Tibial nerve (tissue), 4 donors: ENCODE data around the gene TENM3. TPM values are rescaled to one million over a fixed set of nuclear protein-coding genes. Genes with fewer than 3 reads are reported as not detected.

Experiments
- DNase-seq, 2 donors: peaks; one replicate each; pipeline ENCODE4 v3.0.0-alpha.2; 2019; ENCODE audit warnings: low spot score in 2 of 2
- H3K27ac ChIP-seq, 4 donors: fragments of 200-600 bp; sonication (generic) in 3 of 4; one replicate each; pipeline ENCODE4 v1.5.1; 2017 to 2019; ENCODE audit warnings: mild to moderate bottlenecking in 1 of 4
- H3K27me3 ChIP-seq, 2 donors: fragments of 200-600 bp; sonication (generic) in 1 of 2; one replicate each; pipeline versions ENCODE4 v1.5.1 to v1.6.0; 2017 to 2019
- H3K36me3 ChIP-seq, 3 donors: fragments of 200-600 bp; sonication (generic); one replicate each; pipeline ENCODE4 v1.5.1; 2018 to 2019
- H3K4me1 ChIP-seq, 4 donors: fragments of 200-600 bp; sonication (generic) in 3 of 4; one replicate each; pipeline ENCODE4 v1.5.1; 2017 to 2019
- H3K4me3 ChIP-seq, 4 donors: fragments of 200-600 bp; sonication (generic) in 3 of 4; one replicate each; pipeline ENCODE4 v1.5.1; 2017 to 2019; ENCODE audit warnings: mild to moderate bottlenecking in 1 of 4, moderate library complexity in 1 of 4
- H3K9me3 ChIP-seq, 4 donors: fragments of 200-600 bp; sonication (generic) in 3 of 4; one replicate each; pipeline ENCODE4 v1.5.1; 2017 to 2019
- EP300 ChIP-seq, 2 donors: sonication (generic); formaldehyde crosslinking; IDR thresholded peaks; one replicate each; pipeline ENCODE4 v1.6.1; 2017; ENCODE audit warnings: antibody characterized with exemption in 2 of 2, mild to moderate bottlenecking in 1 of 2
- POLR2A ChIP-seq, 2 donors: fragments of 450-650 bp; IDR thresholded peaks; one replicate each; pipeline ENCODE4 v1.6.1; 2017; ENCODE audit warnings: antibody characterized with exemption in 2 of 2, mild to moderate bottlenecking in 2 of 2, moderate library complexity in 2 of 2
- WGBS, 2 donors: methylation state at CpG; one replicate each; pipeline ENCODE4 v1.1.5; 2018; 5-methylcytosine and 5-hydroxymethylcytosine counted together
- total RNA-seq, 4 donors: library from RNA; depleted of rRNA; stranded (reverse); fragments of >200 nt; gene quantifications; one replicate each; pipeline ENCODE4 v1.1.0, GENCODE V29; 2016
- TF ChIP-seq, protein P1 (sequence below), 5 experiments: fragments of 200-600 bp in 3 of 5; fragments of 450-650 bp in 2 of 5; sonication (generic) in 3 of 5; IDR thresholded peaks; one replicate each; pipeline ENCODE4 v1.5.1; 2016 to 2019; ENCODE audit warnings: antibody characterized with exemption in 5 of 5, mild to moderate bottlenecking in 3 of 5, moderate library complexity in 2 of 5

TENM3 gene
- total RNA-seq, 4 donors from 2014 or later: 19.0 to 60.5 (median 29.4) TPM

DNA sequence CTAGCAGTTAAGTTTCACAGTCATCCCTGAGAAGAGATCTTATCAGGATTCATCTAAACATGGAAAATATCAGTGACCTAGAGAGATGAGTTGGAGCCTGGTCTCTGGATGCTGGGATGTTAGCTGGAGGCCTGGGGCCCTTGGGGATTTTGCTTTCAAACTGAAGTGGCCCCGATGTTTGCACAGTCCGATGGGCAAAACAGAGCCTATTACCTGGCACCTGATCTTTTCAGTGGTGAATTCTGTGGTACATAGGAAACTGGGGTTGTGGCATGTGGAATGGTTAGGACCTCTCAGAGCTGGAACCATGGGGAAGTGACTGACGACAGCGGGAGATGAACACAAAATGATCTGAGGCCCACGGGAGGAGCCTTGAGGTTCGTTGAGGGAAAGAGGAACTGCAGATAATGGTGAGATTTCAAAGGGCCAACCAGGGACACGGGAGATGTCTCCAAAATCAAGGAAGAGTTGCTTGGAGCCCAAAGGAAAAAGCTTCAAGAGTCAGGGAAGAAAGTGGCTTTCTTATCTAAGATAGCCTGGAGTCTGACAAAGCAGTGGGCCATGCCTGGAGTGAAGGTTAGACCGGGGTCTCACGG lies 17.8 kb upstream of the TENM3 start:
- 92% methylated on average over 9 of the region's 9 CpGs for WGBS, 2 donors
- Histone ChIP-seq H3K36me3 (no peaks in the 10 kb centered on the region), H3K4me1 (no peaks in the 10 kb centered on the region), H3K4me3 (no peak overlapping the region), H3K9me3 (no peaks in the 10 kb centered on the region), H3K27me3 (no peaks in the 10 kb centered on the region), H3K27ac (no peak overlapping the region)
- TF ChIP-seq, protein P1, sequence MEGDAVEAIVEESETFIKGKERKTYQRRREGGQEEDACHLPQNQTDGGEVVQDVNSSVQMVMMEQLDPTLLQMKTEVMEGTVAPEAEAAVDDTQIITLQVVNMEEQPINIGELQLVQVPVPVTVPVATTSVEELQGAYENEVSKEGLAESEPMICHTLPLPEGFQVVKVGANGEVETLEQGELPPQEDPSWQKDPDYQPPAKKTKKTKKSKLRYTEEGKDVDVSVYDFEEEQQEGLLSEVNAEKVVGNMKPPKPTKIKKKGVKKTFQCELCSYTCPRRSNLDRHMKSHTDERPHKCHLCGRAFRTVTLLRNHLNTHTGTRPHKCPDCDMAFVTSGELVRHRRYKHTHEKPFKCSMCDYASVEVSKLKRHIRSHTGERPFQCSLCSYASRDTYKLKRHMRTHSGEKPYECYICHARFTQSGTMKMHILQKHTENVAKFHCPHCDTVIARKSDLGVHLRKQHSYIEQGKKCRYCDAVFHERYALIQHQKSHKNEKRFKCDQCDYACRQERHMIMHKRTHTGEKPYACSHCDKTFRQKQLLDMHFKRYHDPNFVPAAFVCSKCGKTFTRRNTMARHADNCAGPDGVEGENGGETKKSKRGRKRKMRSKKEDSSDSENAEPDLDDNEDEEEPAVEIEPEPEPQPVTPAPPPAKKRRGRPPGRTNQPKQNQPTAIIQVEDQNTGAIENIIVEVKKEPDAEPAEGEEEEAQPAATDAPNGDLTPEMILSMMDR (IDR thresholded peaks at IDR 0.05): no peak
- TF ChIP-seq EP300 (IDR thresholded peaks at IDR 0.05) (no peak), POLR2A (IDR thresholded peaks at IDR 0.05) (no peak)
- no peak for DNase-seq

DNA sequence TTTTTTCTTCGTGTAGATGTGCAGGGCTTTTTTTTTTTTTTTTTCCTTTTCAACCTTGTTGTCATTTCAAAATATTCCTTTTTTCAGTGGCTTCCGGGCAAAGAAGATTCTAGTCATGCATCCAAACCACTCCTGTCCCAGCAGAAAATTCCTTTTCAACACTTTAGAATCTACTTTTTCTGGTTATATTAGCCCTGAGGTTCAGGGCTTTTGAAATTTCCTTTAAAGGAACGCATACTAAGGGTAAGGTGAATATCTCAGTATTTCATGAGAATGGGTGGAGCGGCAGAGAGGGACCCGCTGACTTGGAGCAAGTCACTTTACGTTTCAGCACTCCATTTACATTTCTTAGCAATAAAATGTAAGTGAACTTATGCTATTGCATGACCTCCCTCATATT lies 15.6 kb upstream of the TENM3 start:
- H3K36me3 ChIP-seq: no peaks in the 10 kb centered on the region
- no peaks in the 10 kb centered on the region for H3K9me3 ChIP-seq
- 91 to 94% methylated on average over 6 of the region's 6 CpGs for WGBS, 2 donors
- H3K4me1 ChIP-seq: no peaks in the 10 kb centered on the region
- no peak overlapping the region for H3K27ac ChIP-seq
- H3K4me3 ChIP-seq: no peak overlapping the region
- no peaks in the 10 kb centered on the region for H3K27me3 ChIP-seq
- DNase-seq: no peak
- no peak for TF ChIP-seq EP300 (IDR thresholded peaks at IDR 0.05)
- TF ChIP-seq POLR2A (IDR thresholded peaks at IDR 0.05): no peak
- TF ChIP-seq, protein P1 (IDR thresholded peaks at IDR 0.05): no peak

DNA sequence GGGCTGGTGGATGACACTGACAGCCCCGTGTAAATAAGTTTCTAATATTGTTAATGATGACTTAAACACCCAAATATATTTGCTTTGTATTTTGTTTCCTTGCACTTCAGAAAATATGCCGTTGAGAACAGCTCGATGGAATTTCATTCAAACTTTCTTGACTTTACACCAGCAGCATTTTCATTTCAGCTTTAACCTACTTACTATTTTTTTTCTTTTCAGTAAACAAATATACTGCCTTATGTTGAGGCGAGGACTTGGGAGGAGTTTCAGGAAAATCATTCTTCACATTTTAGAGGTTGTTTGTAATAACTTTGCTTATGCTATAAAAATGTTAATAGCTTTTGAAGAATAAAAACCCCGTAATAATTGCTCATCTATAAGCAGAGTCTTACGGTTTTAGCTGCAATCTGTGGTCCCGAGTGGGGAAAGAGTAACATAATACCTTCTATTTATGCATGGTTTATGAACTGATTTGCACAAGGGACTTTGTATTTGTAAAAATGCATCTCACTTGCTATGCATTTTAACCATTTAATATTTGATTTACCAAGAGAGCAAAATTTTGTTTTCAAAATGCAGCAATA lies 14.1 kb upstream of the TENM3 start:
- Histone ChIP-seq H3K36me3 (no peaks in the 10 kb centered on the region), H3K27ac (no peak overlapping the region), H3K27me3 (no peaks in the 10 kb centered on the region), H3K4me1 (no peaks in the 10 kb centered on the region), H3K4me3 (no peak overlapping the region), H3K9me3 (no peaks in the 10 kb centered on the region)
- no peak for TF ChIP-seq EP300 (IDR thresholded peaks at IDR 0.05)
- TF ChIP-seq, protein P1 (IDR thresholded peaks at IDR 0.05): no peak
- TF ChIP-seq POLR2A (IDR thresholded peaks at IDR 0.05): no peak
- 34 to 35% methylated on average over 7 of the region's 7 CpGs for WGBS, 2 donors
- no peak for DNase-seq

DNA sequence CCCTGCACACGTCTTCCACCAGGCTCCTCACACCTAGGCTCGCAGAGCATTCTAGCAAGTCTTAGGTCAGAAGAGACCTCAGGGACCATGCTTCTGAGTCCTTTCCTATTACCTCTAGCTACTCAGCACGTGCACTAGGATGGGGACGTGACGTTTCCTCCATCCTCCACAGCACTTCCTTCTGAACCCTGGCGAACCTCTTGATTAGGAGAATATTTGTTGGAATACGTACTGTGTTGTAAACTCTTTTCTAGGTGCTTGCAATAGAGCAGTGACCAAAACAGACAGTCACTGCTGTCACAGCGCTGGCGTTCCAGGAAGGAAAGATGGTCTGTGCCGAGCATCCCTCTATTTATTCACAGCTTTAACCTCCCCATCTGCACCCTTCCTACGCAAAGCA lies 12.9 kb upstream of the TENM3 start:
- Histone ChIP-seq H3K4me1 (no peaks in the 10 kb centered on the region), H3K9me3 (no peaks in the 10 kb centered on the region), H3K27ac (no peak overlapping the region), H3K4me3 (no peak overlapping the region), H3K27me3 (no peaks in the 10 kb centered on the region), H3K36me3 (no peaks in the 10 kb centered on the region)
- DNase-seq: no peak
- TF ChIP-seq, protein P1 (IDR thresholded peaks at IDR 0.05): no peak
- no peak for TF ChIP-seq EP300 (IDR thresholded peaks at IDR 0.05)
- TF ChIP-seq POLR2A (IDR thresholded peaks at IDR 0.05): no peak
- 87 to 93% methylated on average over 11 of the region's 11 CpGs for WGBS, 2 donors

DNA sequence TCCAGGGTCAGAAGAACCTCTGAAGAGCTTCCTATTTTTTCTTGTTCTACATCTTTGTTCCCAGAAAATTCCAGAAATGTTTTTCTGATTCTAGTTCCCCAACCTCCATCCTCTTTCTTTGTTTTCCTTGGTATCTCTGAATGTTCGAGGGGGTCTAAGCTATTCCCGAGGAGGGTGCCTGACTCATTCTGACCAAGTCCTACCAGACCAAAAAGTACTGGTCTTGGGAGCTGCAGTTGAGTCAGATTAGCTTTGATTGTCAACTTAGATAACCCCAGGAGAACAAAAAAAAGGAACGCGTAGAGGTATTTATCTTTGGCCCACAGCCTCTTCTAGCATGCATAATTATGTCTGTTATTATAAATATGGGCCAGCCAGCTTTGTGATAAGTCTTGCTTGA lies 12.1 kb upstream of the TENM3 start:
- WGBS, 2 donors: 67 to 68% methylated on average over 4 of the region's 4 CpGs
- no peaks in the 10 kb centered on the region for H3K36me3 ChIP-seq
- no peak overlapping the region for H3K4me3 ChIP-seq
- TF ChIP-seq EP300 (IDR thresholded peaks at IDR 0.05) (no peak), POLR2A (IDR thresholded peaks at IDR 0.05) (no peak)
- TF ChIP-seq, protein P1 (IDR thresholded peaks at IDR 0.05): no peak
- H3K27me3 ChIP-seq: no peaks in the 10 kb centered on the region
- H3K27ac ChIP-seq: no peak overlapping the region
- H3K9me3 ChIP-seq: no peaks in the 10 kb centered on the region
- no peaks in the 10 kb centered on the region for H3K4me1 ChIP-seq
- no peak for DNase-seq
